ENCODE data around the gene BCL2.

Gene BCL2

DNA sequence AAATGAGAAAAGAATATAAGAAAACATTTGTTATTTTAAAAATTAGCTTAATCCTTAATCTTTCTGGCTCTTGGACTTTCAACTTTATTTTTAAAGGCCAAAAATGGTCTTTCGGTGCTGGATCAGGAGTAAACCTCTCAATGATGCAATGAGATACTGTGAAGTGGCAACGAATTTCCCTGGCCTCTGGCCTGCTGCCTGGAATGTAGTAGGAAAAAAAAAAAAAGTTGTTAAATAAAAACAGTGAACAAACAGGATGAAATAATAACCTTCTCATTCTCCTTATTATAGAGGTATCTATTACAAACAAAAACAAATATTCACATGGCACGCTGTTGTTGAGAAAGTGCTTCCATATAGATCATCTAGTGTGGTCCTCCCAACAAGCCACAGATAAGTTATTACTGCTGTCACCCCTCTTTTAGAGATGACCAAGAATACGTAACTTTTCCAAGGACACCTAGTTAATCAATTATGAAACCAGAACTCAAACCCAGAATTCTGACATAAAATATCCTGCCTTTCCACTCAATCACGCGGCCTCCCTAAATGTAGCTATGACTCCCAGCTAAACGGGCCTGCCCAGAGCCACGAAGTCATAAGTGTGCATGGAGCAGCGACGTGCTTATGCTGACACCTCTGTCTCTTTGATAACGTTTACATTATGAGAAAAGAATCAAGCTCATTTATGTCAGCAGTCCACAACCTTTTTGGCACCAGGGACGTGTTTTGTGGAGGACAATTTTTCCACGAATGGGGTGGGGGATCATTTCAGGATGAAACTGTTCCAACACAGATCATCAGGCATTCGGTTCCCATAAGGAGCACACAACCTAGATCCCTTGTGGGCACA lies 170.9 kb downstream of the BCL2 start:
- in situ Hi-C loops (cut with MboI; ENCODE audit: low sequenced_read_pairs, unreplicated experiment), result loop anchor here (25.0 kb wide), 1 partner anchor 289 kb away; no protein-coding TSS in a partner anchor
- no peak for DNase-seq (ENCODE audit: low spot score)
- TF ChIP-seq, protein P1, sequence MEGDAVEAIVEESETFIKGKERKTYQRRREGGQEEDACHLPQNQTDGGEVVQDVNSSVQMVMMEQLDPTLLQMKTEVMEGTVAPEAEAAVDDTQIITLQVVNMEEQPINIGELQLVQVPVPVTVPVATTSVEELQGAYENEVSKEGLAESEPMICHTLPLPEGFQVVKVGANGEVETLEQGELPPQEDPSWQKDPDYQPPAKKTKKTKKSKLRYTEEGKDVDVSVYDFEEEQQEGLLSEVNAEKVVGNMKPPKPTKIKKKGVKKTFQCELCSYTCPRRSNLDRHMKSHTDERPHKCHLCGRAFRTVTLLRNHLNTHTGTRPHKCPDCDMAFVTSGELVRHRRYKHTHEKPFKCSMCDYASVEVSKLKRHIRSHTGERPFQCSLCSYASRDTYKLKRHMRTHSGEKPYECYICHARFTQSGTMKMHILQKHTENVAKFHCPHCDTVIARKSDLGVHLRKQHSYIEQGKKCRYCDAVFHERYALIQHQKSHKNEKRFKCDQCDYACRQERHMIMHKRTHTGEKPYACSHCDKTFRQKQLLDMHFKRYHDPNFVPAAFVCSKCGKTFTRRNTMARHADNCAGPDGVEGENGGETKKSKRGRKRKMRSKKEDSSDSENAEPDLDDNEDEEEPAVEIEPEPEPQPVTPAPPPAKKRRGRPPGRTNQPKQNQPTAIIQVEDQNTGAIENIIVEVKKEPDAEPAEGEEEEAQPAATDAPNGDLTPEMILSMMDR (IDR thresholded peaks at IDR 0.05; ENCODE audit: borderline replicate concordance, control extremely low read depth, extremely low read depth, insufficient read depth, missing control alignments), result no peak

- TF ChIP-seq, protein P1 (IDR thresholded peaks at IDR 0.05; ENCODE audit: borderline replicate concordance, control extremely low read depth, extremely low read depth, insufficient read depth, missing control alignments), result no peak
- in situ Hi-C loops (cut with MboI; ENCODE audit: low sequenced_read_pairs, unreplicated experiment), result loop anchor here (25.0 kb wide), 1 partner anchor 289 kb away; no protein-coding TSS in a partner anchor
- no peak for DNase-seq (ENCODE audit: low spot score)
These were observed 171.6 kb downstream of the BCL2 start for GRCh38 chr18:63147973-63148372.

DNA sequence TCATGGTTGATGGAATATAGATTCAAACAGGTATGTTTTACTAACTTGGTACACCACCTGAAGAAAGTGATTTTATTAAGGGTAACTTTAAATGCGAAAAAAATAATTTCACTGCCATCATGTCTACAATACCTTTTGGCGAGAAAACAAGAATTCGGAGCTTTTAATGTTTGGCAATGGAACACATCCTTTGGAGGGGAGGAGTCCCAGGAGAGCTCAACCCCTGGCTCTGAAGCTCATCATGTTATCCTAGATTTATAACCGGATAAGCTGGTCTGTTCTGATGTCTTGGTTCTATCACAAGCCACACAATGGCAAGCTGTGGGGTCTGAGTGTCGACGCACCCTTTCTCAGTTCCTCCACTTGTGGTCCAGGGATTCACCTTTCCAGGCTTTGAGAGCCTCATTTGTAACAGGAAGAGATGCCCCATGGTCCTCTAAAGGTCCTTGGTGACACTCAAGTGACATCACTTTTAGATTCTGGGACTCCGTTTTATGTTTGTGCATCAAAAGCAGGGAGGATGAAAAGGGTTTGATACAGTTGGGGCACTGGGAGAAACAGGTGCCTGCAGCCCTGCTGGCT lies 172.7 kb downstream of the BCL2 start:
- TF ChIP-seq, protein P1 (IDR thresholded peaks at IDR 0.05; ENCODE audit: borderline replicate concordance, control extremely low read depth, extremely low read depth, insufficient read depth, missing control alignments), result no peak
- no peak for DNase-seq (ENCODE audit: low spot score)
- in situ Hi-C loops (cut with MboI; ENCODE audit: low sequenced_read_pairs, unreplicated experiment), result loop anchor here (25.0 kb wide), 1 partner anchor 290 kb away; no protein-coding TSS in a partner anchor

GRCh38 chr18:63145851-63146555 lies 173.6 kb downstream of the BCL2 start:
- no peak for DNase-seq (ENCODE audit: low spot score)
- in situ Hi-C loops (cut with MboI; ENCODE audit: low sequenced_read_pairs, unreplicated experiment), result loop anchor here (25.0 kb wide), 1 partner anchor 291 kb away; no protein-coding TSS in a partner anchor

GRCh38 chr18:63145166-63145850 lies 174.3 kb downstream of the BCL2 start:
- in situ Hi-C loops (cut with MboI; ENCODE audit: low sequenced_read_pairs, unreplicated experiment), result loop anchor here (25.0 kb wide), 1 partner anchor 292 kb away; no protein-coding TSS in a partner anchor

More at GRCh38 chr18:63145851-63146555, 173.6 kb downstream of the BCL2 start:
- TF ChIP-seq, protein P1 (IDR thresholded peaks at IDR 0.05; ENCODE audit: borderline replicate concordance, control extremely low read depth, extremely low read depth, insufficient read depth, missing control alignments), result no peak

More at GRCh38 chr18:63145166-63145850, 174.3 kb downstream of the BCL2 start:
- TF ChIP-seq, protein P1 (IDR thresholded peaks at IDR 0.05; ENCODE audit: borderline replicate concordance, control extremely low read depth, extremely low read depth, insufficient read depth, missing control alignments), result no peak
- no peak for DNase-seq (ENCODE audit: low spot score)
